Left ventricle myocardium inferior (tissue), 1 donor: Measurements from ENCODE around the gene EPHB2. TPM values are rescaled to one million over a fixed set of nuclear protein-coding genes. Genes with fewer than 3 reads are reported as not detected.

Experiments used
- DNase-seq: peaks from one replicate; pipeline ENCODE4 v3.0.0-alpha.2; 2020
- H3K27ac ChIP-seq: fragments of 200-600 bp; replicated peaks from 2 replicates; pipeline ENCODE4 v1.8.0; 2021
- H3K27me3 ChIP-seq: fragments of 200-600 bp; 2 replicates; pipeline ENCODE4 v1.8.0; 2021; ENCODE audit warnings: low read depth
- H3K36me3 ChIP-seq: fragments of 200-600 bp; 2 replicates; pipeline ENCODE4 v1.8.0; 2021
- H3K4me1 ChIP-seq: fragments of 200-600 bp; 2 replicates; pipeline ENCODE4 v1.8.0; 2021
- H3K4me3 ChIP-seq: fragments of 200-600 bp; 2 replicates; pipeline ENCODE4 v1.8.0; 2021; ENCODE audit warnings: mild to moderate bottlenecking, moderate library complexity
- H3K9me3 ChIP-seq: fragments of 200-600 bp; replicated peaks from 2 replicates; pipeline ENCODE4 v1.8.0; 2021
- intact Hi-C: fragments of 100-400 bp; cut with micrococcal nuclease; formaldehyde crosslinking; loops from one replicate; pipeline ENCODE4 v1.11.0; 2022
- total RNA-seq: library from RNA; stranded (reverse); fragmentation: NEBNext Ultra II Directional; extraction: Animal tissue kit (Norgen Biotek cat#: 25700); gene quantifications from one replicate; pipeline ENCODE4 v1.2.1, GENCODE V29; 2021
- TF ChIP-seq, protein P1 (sequence below): fragments of 200-600 bp; IDR thresholded peaks from 2 replicates; pipeline ENCODE4 v1.8.0; 2021; ENCODE audit warnings: antibody characterized with exemption, mild to moderate bottlenecking, borderline replicate concordance
- donor health status: DM: no; HTN: yes; CAD: no; lungs with severe emphysema.

EPHB2 gene
- total RNA-seq, 1 donor from 2014 or later, result 2.0 TPM

- Histone ChIP-seq H3K36me3 (no peaks in the 10 kb centered on the region), H3K4me3 (no peak overlapping the region), H3K27ac (no peak overlapping the region), H3K9me3 (peaks cover 1% of the 10 kb centered on the region), H3K27me3 (no peaks in the 10 kb centered on the region), H3K4me1 (peaks cover 20% of the 10 kb centered on the region)
- TF ChIP-seq, protein P1, sequence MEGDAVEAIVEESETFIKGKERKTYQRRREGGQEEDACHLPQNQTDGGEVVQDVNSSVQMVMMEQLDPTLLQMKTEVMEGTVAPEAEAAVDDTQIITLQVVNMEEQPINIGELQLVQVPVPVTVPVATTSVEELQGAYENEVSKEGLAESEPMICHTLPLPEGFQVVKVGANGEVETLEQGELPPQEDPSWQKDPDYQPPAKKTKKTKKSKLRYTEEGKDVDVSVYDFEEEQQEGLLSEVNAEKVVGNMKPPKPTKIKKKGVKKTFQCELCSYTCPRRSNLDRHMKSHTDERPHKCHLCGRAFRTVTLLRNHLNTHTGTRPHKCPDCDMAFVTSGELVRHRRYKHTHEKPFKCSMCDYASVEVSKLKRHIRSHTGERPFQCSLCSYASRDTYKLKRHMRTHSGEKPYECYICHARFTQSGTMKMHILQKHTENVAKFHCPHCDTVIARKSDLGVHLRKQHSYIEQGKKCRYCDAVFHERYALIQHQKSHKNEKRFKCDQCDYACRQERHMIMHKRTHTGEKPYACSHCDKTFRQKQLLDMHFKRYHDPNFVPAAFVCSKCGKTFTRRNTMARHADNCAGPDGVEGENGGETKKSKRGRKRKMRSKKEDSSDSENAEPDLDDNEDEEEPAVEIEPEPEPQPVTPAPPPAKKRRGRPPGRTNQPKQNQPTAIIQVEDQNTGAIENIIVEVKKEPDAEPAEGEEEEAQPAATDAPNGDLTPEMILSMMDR, result no peak
- intact Hi-C loops, result no loop called here
- no peak for DNase-seq
These were observed 207.3 kb downstream of the EPHB2 start for GRCh38 chr1:22917989-22918388.

DNA sequence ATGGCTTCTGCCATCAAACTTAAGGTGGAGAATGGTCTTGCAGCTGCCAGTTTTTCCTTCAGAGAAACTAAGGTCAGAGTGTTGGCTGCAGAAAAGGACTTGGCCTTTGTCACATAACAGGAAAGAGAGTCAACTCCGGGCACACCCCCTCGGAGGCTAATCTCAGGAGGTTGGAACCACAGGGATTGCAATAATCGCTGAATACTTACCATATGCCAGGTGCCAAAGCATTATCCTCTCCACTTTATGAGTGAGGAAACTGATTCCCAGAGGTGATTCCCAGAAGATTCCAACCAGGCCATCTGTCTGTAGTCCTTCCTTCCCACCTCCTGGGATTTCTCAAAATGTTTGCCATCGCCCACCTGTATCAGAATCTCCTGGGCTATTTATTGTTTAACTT, 208.0 kb downstream of the EPHB2 start:
- Histone ChIP-seq H3K4me3 (no peak overlapping the region), H3K27me3 (no peaks in the 10 kb centered on the region), H3K4me1 (peaks cover 20% of the 10 kb centered on the region), H3K9me3 (peaks cover 7% of the 10 kb centered on the region), H3K27ac (no peak overlapping the region), H3K36me3 (no peaks in the 10 kb centered on the region)
- intact Hi-C loops, result no loop called here
- TF ChIP-seq, protein P1, result no peak
- no peak for DNase-seq

DNA sequence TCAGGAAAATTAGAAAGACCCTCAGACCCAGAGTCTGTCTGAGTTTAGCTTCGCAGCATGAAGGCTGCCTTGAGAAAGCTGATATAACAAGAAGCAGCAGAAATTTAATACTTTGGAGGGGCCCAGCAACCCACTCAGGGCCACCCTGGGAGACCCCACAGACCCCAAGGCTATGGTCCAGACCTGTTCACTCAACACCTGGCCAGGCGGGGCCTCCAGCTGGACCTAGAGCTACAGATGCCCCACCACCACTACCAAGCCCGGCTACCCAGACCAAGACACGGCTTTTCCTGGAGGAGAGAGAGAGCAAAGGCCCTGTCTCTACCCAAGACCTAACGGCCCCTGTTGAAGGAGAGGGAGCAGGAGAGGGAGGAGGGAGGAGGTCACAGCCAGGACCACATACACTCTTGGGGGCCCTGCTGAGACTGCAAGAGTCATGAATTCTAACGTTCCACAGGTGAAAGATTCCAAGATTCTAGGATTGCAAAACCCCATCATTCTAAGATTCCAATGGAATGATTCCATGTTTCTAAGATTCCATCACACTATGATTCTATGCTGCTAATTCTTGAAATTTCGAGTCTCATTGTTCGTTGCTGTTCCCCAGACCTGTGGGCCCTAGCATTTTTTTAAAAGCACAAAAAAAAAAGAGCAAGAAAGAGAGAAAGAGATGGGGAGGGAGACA, 208.8 kb downstream of the EPHB2 start:
- Histone ChIP-seq H3K4me1 (peaks cover 20% of the 10 kb centered on the region), H3K27ac (no peak overlapping the region), H3K36me3 (no peaks in the 10 kb centered on the region), H3K9me3 (peaks cover 7% of the 10 kb centered on the region), H3K27me3 (no peaks in the 10 kb centered on the region), H3K4me3 (no peak overlapping the region)
- TF ChIP-seq, protein P1, result no peak
- intact Hi-C loops, result no loop called here
- no peak for DNase-seq

DNA sequence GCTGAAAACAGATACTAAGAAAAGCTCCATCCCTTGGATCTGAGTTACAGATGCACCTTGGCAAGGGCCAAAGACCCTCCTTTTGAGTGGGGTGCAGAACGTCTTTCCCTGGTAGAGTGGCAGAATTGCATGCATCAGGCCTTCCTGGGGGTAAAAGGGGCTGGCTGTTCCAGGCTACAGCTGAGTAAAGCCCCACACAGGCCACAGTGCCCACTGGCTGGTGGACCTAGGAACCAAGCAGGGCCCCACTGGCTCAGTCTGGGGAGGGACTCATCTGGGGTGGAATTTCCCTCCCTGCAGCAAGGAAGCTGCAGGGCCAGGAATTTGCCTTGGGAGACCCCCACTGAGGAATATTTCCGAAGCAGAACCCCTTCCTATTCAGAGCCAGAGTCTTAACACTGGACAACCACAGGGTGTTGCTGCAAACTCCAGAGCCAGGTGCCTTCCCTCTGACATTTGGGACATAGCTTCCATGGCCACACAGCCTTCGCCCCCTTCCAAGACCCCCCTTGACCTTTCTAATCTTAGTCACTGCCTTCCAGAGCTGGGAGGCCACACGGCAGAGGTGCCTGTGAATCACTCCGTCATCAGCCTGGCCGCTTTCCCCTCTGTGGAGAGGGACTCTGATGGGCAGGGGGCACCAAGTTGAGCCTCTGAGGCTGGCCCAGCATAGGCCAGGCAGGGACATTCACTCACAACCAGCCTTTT, 209.5 kb downstream of the EPHB2 start:
- no peaks in the 10 kb centered on the region for H3K27me3 ChIP-seq
- intact Hi-C loops, result no loop called here
- H3K4me3 ChIP-seq, result no peak overlapping the region
- H3K9me3 ChIP-seq, result peaks cover 7% of the 10 kb centered on the region
- no peak for DNase-seq
- TF ChIP-seq, protein P1, result no peak
- peak overlapping the region; percentile 91 for H3K27ac ChIP-seq
- H3K36me3 ChIP-seq, result no peaks in the 10 kb centered on the region
- peaks cover 20% of the 10 kb centered on the region for H3K4me1 ChIP-seq

DNA sequence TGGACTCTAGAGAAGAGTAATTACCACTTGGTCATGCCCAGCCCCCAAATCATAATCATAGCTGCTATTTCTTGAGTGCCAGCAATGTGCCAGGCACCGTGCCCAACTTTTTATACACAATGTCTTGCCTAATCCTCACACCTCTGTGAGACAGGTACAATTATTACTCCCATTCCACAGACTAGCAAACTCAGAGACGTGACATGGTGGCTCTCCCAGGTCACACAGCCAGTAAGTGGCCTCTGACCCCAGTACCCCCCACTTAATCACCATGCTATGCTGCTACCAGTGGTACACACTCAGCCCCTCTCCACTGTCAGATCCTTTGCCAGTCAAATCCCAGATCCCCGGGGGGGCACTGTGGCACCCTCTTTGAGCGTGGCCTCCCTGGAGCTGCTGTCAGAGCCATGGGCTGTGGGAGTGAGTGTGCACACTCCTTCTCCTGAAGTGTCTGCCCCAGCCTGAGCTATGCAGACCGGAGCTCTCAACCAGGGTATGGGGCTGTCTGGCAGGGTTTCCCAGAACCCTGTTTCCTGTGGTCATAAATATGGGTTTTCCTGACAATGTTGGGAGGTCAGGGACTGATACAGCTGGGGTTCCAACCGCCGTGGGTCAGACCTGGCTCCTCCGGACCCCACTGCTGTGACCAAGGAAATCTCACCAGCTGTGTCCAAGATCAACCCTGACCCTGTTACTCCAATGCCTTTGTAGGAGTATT, 210.3 kb downstream of the EPHB2 start:
- peaks cover 20% of the 10 kb centered on the region for H3K4me1 ChIP-seq
- intact Hi-C loops, result no loop called here
- peak; percentile 37 for DNase-seq
- H3K4me3 ChIP-seq, result no peak overlapping the region
- H3K27ac ChIP-seq, result peak overlapping the region; percentile 91
- no peaks in the 10 kb centered on the region for H3K36me3 ChIP-seq
- peaks cover 2% of the 10 kb centered on the region for H3K27me3 ChIP-seq
- H3K9me3 ChIP-seq, result peaks cover 7% of the 10 kb centered on the region
- TF ChIP-seq, protein P1, result no peak
